ENCODE results near the gene MCRIP2.

MCRIP2 gene

GRCh38 chr16:633336-634050, 8.1 kb upstream of the MCRIP2 start:
- no peak for DNase-seq

GRCh38 chr16:634051-634670, 7.5 kb upstream of the MCRIP2 start:
- DNase-seq, result no peak

- no peak for DNase-seq
Measured at GRCh38 chr16:634996-635395, 6.6 kb upstream of the MCRIP2 start.

GRCh38 chr16:635573-636205, 5.9 kb upstream of the MCRIP2 start:
- DNase-seq, result peak; percentile 8

GRCh38 chr16:636206-637080, 5.2 kb upstream of the MCRIP2 start, which contains the start of gene METTL26:
Gene METTL26 (minus strand): TSS chr16:636305. CDS start chr16:636290, 15 bp downstream.
- DNase-seq, result peak; percentile 93

- DNase-seq, result peak; percentile 81
Measured at GRCh38 chr16:637081-638018, 4.3 kb upstream of the MCRIP2 start.

- no peak for DNase-seq
Measured at GRCh38 chr16:638034-638543, 3.5 kb upstream of the MCRIP2 start.

- DNase-seq, result no peak
Measured at GRCh38 chr16:638836-639235, 2.8 kb upstream of the MCRIP2 start.

- DNase-seq, result no peak
Measured at GRCh38 chr16:640614-641013, 1.0 kb upstream of the MCRIP2 start.

- DNase-seq, result peak; percentile 39
Measured at GRCh38 chr16:642189-643049, 791 bp downstream of the MCRIP2 start.

GRCh38 chr16:643050-643368, 1.4 kb downstream of the MCRIP2 start:
- DNase-seq, result no peak

GRCh38 chr16:644556-644955, 2.9 kb downstream of the MCRIP2 start:
- DNase-seq, result no peak

- no peak for DNase-seq
Measured at GRCh38 chr16:645852-646678, 4.4 kb downstream of the MCRIP2 start.

GRCh38 chr16:646679-647172, 5.1 kb downstream of the MCRIP2 start:
- no peak for DNase-seq

- DNase-seq, result no peak
Measured at GRCh38 chr16:647173-647902, 5.7 kb downstream of the MCRIP2 start.

- DNase-seq, result peak; percentile 54
Measured at GRCh38 chr16:648071-648780, 6.6 kb downstream of the MCRIP2 start.

GRCh38 chr16:648781-649589, 7.4 kb downstream of the MCRIP2 start, which contains the start of gene WDR90:
Gene WDR90 (plus strand): TSS chr16:649365. CDS start chr16:649417, 52 bp downstream.
- DNase-seq, result peak; percentile 95
